HCT116 (cell line): ENCODE data around the gene SYNPO. TPM values are rescaled to one million over a fixed set of nuclear protein-coding genes. Genes with fewer than 3 reads are reported as not detected.

Source experiments
- ATAC-seq: fragments of 200-7000 bp; cut with Tn5 transposase; 2 replicates; pipeline ENCODE4 v1.9.1; 2020; ENCODE audit warnings: mild to moderate bottlenecking, moderate library complexity
- BruUV-seq: library from RNA; stranded (reverse); fragments of 400-500 nt; replicated peaks from 2 replicates; lab custom pipeline; 2021; lab: Mats Ljungman, UMichigan
- CTCF ChIA-PET: fragments of 300-600 bp; sonication (Branson Sonifier 250); formaldehyde crosslinking; loops from one replicate; lab custom pipeline; 2021; ENCODE audit warnings: antibody characterized with exemption; lab: Charles Lee
- POLR2A ChIA-PET: fragments of 300-600, 350-600 bp; sonication (Branson Sonifier 250); formaldehyde crosslinking; loops from one replicate; lab custom pipeline; 2021; ENCODE audit warnings: antibody characterized with exemption; lab: Charles Lee
- RAD21 ChIA-PET, 2 experiments: fragments of 300-600 bp; sonication (Branson Sonifier 250); formaldehyde crosslinking; loops; one replicate each; lab custom pipeline; 2023; ENCODE audit warnings: low total read pairs in 2 of 2; ENCODE audit not compliant: uncharacterized antibody in 2 of 2, unreplicated experiment in 2 of 2, low non-redundant PET in 1 of 2; lab: Charles Lee
- DNase-seq: peaks from one replicate; pipeline ENCODE4 v3.0.0-alpha.2; 2010; ENCODE audit warnings: low read depth, low spot score
- H2AFZ ChIP-seq: fragments of 200-600 bp; shearing (Covaris generic), sonication (generic); 2 replicates; pipeline ENCODE4 v1.6.1; 2017; ENCODE audit warnings: low read depth, mixed run types, mixed read lengths, antibody characterized with exemption, low read length; ENCODE audit not compliant: poor library complexity, severe bottlenecking
- H3K27ac ChIP-seq: 2 replicates; pipeline ENCODE4 v1.5.1; 2012; ENCODE audit warnings: low read depth, low read length
- H3K27me3 ChIP-seq: fragments of 200-600 bp; sonication (generic); 2 replicates; pipeline ENCODE4 v1.6.1; 2016; ENCODE audit warnings: mixed run types, low read length, mixed read lengths; ENCODE audit not compliant: insufficient read depth
- H3K36me3 ChIP-seq, 2 experiments: fragments of 200-500 bp in 1 of 2; fragments of 200-600 bp in 1 of 2; sonication (Bioruptor generic) in 1 of 2; sonication (generic) in 1 of 2; 2 replicates each; pipeline versions ENCODE4 v1.5.1 to v1.6.1; 2014 to 2016; ENCODE audit warnings: low read length in 2 of 2, inconsistent platforms in 1 of 2, mixed read lengths in 1 of 2, mixed run types in 1 of 2; ENCODE audit not compliant: insufficient read depth in 2 of 2, control insufficient read depth in 1 of 2
- H3K4me1 ChIP-seq, 2 experiments: fragments of 200-600 bp in 1 of 2; sonication (generic) in 1 of 2; 2 replicates each; pipeline versions ENCODE4 v1.5.1 to v1.6.1; 2012 to 2017; ENCODE audit warnings: low read length in 2 of 2, inconsistent platforms in 1 of 2, mild to moderate bottlenecking in 1 of 2, mixed read lengths in 1 of 2, mixed run types in 1 of 2, moderate library complexity in 1 of 2; ENCODE audit not compliant: insufficient read depth in 2 of 2, control insufficient read depth in 1 of 2
- H3K4me2 ChIP-seq: fragments of 200-600 bp; sonication (generic); 2 replicates; pipeline ENCODE4 v1.6.1; 2017; ENCODE audit warnings: mixed run types, low read length, mixed read lengths
- H3K4me3 ChIP-seq, 2 experiments: fragments of 200-600 bp in 1 of 2; sonication (generic) in 1 of 2; replicated peaks in 1 of 2; 2 replicates each; pipeline ENCODE4 v1.5.1; 2011 to 2016; ENCODE audit warnings: low read length in 2 of 2, control low read depth in 1 of 2, low read depth in 1 of 2, mild to moderate bottlenecking in 1 of 2, mixed read lengths in 1 of 2, mixed run types in 1 of 2
- H3K79me2 ChIP-seq: fragments of 200-600 bp; sonication (generic); 2 replicates; pipeline ENCODE4 v1.6.1; 2017; ENCODE audit warnings: mild to moderate bottlenecking, mixed run types, low read length, moderate library complexity, mixed read lengths; ENCODE audit not compliant: insufficient read depth
- H3K9ac ChIP-seq: fragments of 200-600 bp; sonication (generic); 2 replicates; pipeline ENCODE4 v1.6.1; 2016; ENCODE audit warnings: low read length, mixed read lengths
- H3K9me2 ChIP-seq: fragments of 200-600 bp; sonication (generic), shearing (Covaris generic); 2 replicates; pipeline ENCODE4 v1.6.1; 2017; ENCODE audit warnings: mixed run types, mild to moderate bottlenecking, moderate library complexity; ENCODE audit not compliant: insufficient read depth
- H3K9me3 ChIP-seq, 2 experiments: fragments of 200-500 bp in 1 of 2; fragments of 200-600 bp in 1 of 2; sonication (Bioruptor generic) in 1 of 2; sonication (generic) in 1 of 2; 2 replicates each; pipeline ENCODE4 v1.6.1; 2014 to 2017; ENCODE audit warnings: low read length in 2 of 2, mixed read lengths in 2 of 2, inconsistent platforms in 1 of 2, low read depth in 1 of 2, mild to moderate bottlenecking in 1 of 2, mixed run types in 1 of 2, moderate library complexity in 1 of 2; ENCODE audit not compliant: control insufficient read depth in 1 of 2, insufficient read depth in 1 of 2
- H4K20me1 ChIP-seq: fragments of 200-600 bp; sonication (generic), shearing (Covaris generic); 2 replicates; pipeline ENCODE4 v1.6.1; 2017; ENCODE audit warnings: mixed run types, mild to moderate bottlenecking, moderate library complexity; ENCODE audit not compliant: insufficient read depth
- ATF3 ChIP-seq: IDR thresholded peaks from 2 replicates; pipeline ENCODE4 v1.6.1; 2012
- CBX3 ChIP-seq: IDR thresholded peaks from 2 replicates; pipeline ENCODE4 v1.6.1; 2012; ENCODE audit warnings: low read depth
- CEBPB ChIP-seq: IDR thresholded peaks from 2 replicates; pipeline ENCODE4 v1.6.1; 2012; ENCODE audit warnings: low read depth
- EGR1 ChIP-seq: IDR thresholded peaks from 2 replicates; pipeline ENCODE4 v1.6.1; 2012; ENCODE audit warnings: low read depth
- EZH2 ChIP-seq: fragments of 200-600 bp; sonication (generic); IDR thresholded peaks from 2 replicates; pipeline ENCODE4 v1.6.1; 2017; ENCODE audit warnings: antibody characterized with exemption, mixed run types
- EZH2phosphoT487 ChIP-seq: fragments of 200-600 bp; IDR thresholded peaks from 2 replicates; pipeline ENCODE4 v1.6.1; 2018; ENCODE audit warnings: antibody characterized with exemption, borderline replicate concordance
- FOSL1 ChIP-seq: IDR thresholded peaks from 2 replicates; pipeline ENCODE4 v1.6.1; 2012; ENCODE audit warnings: low read depth
- JUND ChIP-seq: IDR thresholded peaks from 2 replicates; pipeline ENCODE4 v1.6.1; 2012
- POLR2A ChIP-seq: IDR thresholded peaks from 2 replicates; pipeline ENCODE4 v1.7.0; 2011; ENCODE audit warnings: borderline replicate concordance; ENCODE audit not compliant: insufficient read depth, insufficient read length; ENCODE audit errors: extremely low read depth
- POLR2AphosphoS5 ChIP-seq: IDR thresholded peaks from 2 replicates; pipeline ENCODE4 v1.6.1; 2011; ENCODE audit warnings: mild to moderate bottlenecking, low read depth, low read length, moderate library complexity
- RAD21 ChIP-seq: IDR thresholded peaks from 2 replicates; pipeline ENCODE4 v1.6.1; 2012; ENCODE audit warnings: low read depth, mild to moderate bottlenecking
- SIN3A ChIP-seq: IDR thresholded peaks from 2 replicates; pipeline ENCODE4 v1.6.1; 2012; ENCODE audit warnings: low read depth
- SRF ChIP-seq: IDR thresholded peaks from 2 replicates; pipeline ENCODE4 v1.6.1; 2012; ENCODE audit warnings: low read depth
- YY1 ChIP-seq: IDR thresholded peaks from 2 replicates; pipeline ENCODE4 v1.6.1; 2011; ENCODE audit warnings: low read length, low read depth, moderate library complexity, mild to moderate bottlenecking; ENCODE audit not compliant: insufficient replicate concordance; ENCODE audit errors: extremely low read depth
- ZBTB33 ChIP-seq: IDR thresholded peaks from 2 replicates; pipeline ENCODE4 v1.6.1; 2011; ENCODE audit warnings: mild to moderate bottlenecking, low read length, moderate library complexity; ENCODE audit not compliant: insufficient replicate concordance; ENCODE audit errors: extremely low read depth
- ZFX ChIP-seq: fragments of 450-650 bp; IDR thresholded peaks from 2 replicates; pipeline ENCODE4 v1.6.1; 2017
- ZNF274 ChIP-seq: fragments of 200-500 bp; sonication (Bioruptor generic); IDR thresholded peaks from 2 replicates; pipeline ENCODE4 v1.6.1; 2014; ENCODE audit warnings: mild to moderate bottlenecking, low read depth, low read length, inconsistent platforms
- intact Hi-C: fragments of 100-400 bp; cut with micrococcal nuclease; formaldehyde crosslinking; loops from 2 replicates; pipeline ENCODE4 v1.10.0; 2022
- total RNA-seq: library from RNA; stranded (reverse); gene quantifications from one replicate; pipeline ENCODE4 v1.2.1, GENCODE V29; 2021; ENCODE audit not compliant: unreplicated experiment

Gene SYNPO
- total RNA-seq, 1 experiment from 2014 or later = 8.2 TPM

- Histone ChIP-seq H3K27ac (no peak overlapping the region), H3K79me2 (no peaks in the 10 kb centered on the region), H2AFZ (no peak overlapping the region), H3K36me3 (no peaks in the 10 kb centered on the region), H3K9ac (no peak overlapping the region), H4K20me1 (no peaks in the 10 kb centered on the region), H3K4me3 (no peak overlapping the region), H3K4me2 (no peak overlapping the region), H3K9me3 (no peaks in the 10 kb centered on the region), H3K27me3 (no peaks in the 10 kb centered on the region), H3K9me2 (no peaks in the 10 kb centered on the region), H3K4me1 (peaks cover 0 to 12% of the 10 kb centered on the region in 2 experiments; a peak in 1 of 4 replicates)
- TF ChIP-seq SIN3A (no peak), POLR2A (no peak)
- ATAC-seq (no peak), DNase-seq (no peak)
- ChIA-PET POLR2A (no interaction called here), RAD21 (no interaction called here), CTCF (no interaction called here)
- no TSS peak for BruUV-seq
- intact Hi-C loops = no loop called here
These were observed 32.4 kb downstream of the SYNPO start for GRCh38 chr5:150672884-150673275.

GRCh38 chr5:150674341-150674821, 33.9 kb downstream of the SYNPO start:
- H3K9ac ChIP-seq = no peak overlapping the region
- H3K9me3 ChIP-seq = no peaks in the 10 kb centered on the region
- H2AFZ ChIP-seq = no peak overlapping the region
- peaks cover 0 to 12% of the 10 kb centered on the region in 2 experiments; a peak in 1 of 4 replicates for H3K4me1 ChIP-seq
- BruUV-seq = no TSS peak
- intact Hi-C loops = no loop called here
- TF ChIP-seq EZH2 = no peak
- no peak for TF ChIP-seq EZH2phosphoT487
- no peak for TF ChIP-seq ZFX
- TF ChIP-seq CBX3 = no peak
- TF ChIP-seq RAD21 = no peak
- no peak for TF ChIP-seq CEBPB
- no peak for TF ChIP-seq POLR2A
- TF ChIP-seq POLR2AphosphoS5 = no peak
- no peak for TF ChIP-seq JUND
- TF ChIP-seq SRF = no peak
- no peak for TF ChIP-seq ATF3
- no peak for TF ChIP-seq ZNF274
- no peak for TF ChIP-seq YY1
- TF ChIP-seq ZBTB33 = no peak
- no peak for TF ChIP-seq EGR1
- TF ChIP-seq FOSL1 = no peak
- H4K20me1 ChIP-seq = no peaks in the 10 kb centered on the region
- no peaks in the 10 kb centered on the region for H3K9me2 ChIP-seq
- no peak overlapping the region for H3K4me3 ChIP-seq
- H3K36me3 ChIP-seq = no peaks in the 10 kb centered on the region
- DNase-seq (no peak), ATAC-seq (no peak)
- ChIA-PET RAD21 (no interaction called here), CTCF (no interaction called here), POLR2A (no interaction called here)
- H3K4me2 ChIP-seq = no peak overlapping the region
- no peak overlapping the region for H3K27ac ChIP-seq
- no peaks in the 10 kb centered on the region for H3K27me3 ChIP-seq
- no peaks in the 10 kb centered on the region for H3K79me2 ChIP-seq
